HG03108 (cell line): ENCODE results near the gene TMEM132D.
"Not testable (repeated sequence)": the region's sequence is repeated elsewhere in the genome, so short reads cannot be mapped to it uniquely, and the experiment has no call there.

Source experiments
- ATAC-seq: cut with Tn5 transposase; IDR thresholded peaks from one replicate; pipeline ENCODE4 v1.9.1; 2021; ENCODE audit warnings: moderate library complexity; ENCODE audit not compliant: unreplicated experiment

TMEM132D gene

DNA sequence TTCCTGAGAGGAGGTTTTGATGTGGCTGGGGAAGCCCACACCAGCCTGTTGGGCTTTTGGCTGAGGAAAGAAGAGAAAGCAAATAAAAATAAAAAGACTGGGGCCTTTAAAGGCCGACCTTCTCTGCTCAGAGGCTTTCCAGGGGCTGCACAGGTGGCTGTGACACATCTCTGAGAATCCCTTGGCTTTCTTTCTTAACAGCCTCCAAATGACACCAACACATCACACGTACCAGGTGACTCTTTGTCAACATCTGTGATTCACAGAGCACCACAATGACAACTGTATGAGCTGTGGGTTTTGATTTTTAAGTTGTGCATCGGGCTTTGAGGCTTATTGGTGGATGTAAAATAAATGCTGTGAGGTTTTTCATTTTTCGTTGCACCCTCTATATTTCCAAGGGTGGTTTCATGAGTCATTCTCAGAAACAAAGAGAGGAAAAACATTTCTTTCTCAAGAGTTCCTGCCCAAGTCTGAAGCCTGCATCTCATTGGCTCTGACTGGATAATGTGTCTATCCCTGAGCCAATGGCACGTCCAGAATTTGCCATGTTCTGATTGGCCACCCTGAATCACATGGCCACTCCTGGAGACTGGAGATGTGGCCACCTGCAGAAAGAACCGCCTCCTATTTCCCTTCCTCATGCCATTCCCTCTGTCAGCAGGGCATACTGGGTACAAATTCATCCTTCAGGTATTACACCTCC lies 701.6 kb downstream of the TMEM132D start:
- no peak for ATAC-seq

DNA sequence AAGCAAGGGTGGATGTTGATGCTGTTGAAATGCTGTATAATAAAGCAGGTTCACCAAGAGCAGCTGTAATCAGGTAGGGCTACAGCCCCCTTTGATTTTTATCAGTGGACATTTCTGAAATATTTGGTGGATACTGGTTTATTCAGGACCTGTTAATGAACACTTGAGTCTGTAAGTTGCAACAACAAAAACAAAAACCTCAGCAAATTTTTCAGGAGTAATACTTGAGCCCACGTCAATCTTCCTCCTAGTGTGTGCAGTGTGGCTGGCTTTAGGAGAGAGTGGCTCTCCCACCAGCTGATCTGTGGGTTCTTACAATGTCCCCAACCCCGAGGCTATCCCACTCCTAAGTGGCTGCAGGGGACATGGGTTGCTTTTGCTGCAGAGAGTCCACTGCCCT lies 702.8 kb downstream of the TMEM132D start:
- ATAC-seq: no peak

DNA sequence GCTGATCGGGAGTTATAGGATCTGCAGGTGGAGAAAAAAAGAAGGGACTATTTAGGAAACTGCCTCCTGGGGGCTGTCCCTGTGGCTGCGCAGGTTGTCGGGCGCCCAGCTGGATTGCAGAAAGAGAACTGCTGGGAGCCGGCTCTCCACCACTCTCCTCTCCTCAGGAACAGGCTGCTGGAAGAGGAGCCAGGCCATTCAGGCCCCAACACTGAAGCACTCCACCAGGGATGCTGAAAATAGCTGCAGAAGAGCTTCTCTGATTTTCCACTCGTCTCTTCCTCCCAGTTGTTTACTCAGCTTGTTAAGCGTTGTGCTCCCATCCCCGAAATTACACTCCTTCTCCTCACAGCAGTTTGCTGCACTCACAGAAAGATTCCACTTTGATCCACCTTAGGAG lies 703.2 kb downstream of the TMEM132D start:
- ATAC-seq: no peak

GRCh38 chr12:129196927-129197326 lies 706.9 kb downstream of the TMEM132D start:
- no peak for ATAC-seq

- no peak for ATAC-seq
Measured at GRCh38 chr12:129195081-129195480, 708.7 kb downstream of the TMEM132D start.

GRCh38 chr12:129193263-129193871 lies 710.5 kb downstream of the TMEM132D start:
- ATAC-seq: no peak

GRCh38 chr12:129190827-129191226 lies 713.0 kb downstream of the TMEM132D start:
- ATAC-seq: no peak

- not testable (repeated sequence) for ATAC-seq
Measured at GRCh38 chr12:129189879-129190278, 713.9 kb downstream of the TMEM132D start.

DNA sequence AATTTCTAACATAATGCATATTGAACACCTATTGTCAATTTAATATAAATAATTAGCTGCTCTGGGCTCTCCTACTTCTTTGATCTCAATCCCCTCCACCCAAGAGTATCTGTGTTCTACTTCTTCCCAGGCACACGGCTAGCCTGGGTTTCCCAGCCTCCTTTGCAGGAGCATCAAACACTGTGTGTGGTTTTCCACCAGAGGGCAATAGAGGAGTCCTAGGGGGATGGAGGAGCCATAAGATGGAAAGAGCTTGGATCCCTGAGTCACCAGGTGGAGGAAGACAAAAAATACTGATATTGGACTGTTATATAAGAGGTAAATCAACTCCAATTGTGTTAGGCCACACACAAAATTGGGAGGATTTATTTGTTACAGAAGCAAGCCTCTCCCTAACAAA lies 716.9 kb downstream of the TMEM132D start:
- no peak for ATAC-seq

DNA sequence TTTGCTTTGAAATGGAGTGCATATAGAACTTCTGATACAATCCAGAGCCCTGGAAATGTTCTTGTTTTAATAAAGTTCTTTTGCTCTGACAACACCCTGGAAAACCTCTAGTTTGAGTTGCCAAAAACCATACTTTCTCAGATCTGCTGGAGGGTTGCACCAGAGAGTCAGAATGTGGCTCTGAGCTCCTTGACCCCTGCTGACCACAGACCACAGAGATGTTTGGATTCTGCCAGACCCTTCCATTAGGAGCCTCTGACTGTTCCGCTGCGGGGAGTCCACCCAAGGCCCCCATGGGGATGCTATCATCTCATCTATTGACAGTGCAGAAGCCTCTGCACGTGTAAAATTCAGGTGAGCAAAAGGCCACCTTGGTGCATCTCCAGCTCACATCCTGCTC lies 718.0 kb downstream of the TMEM132D start:
- ATAC-seq: no peak

DNA sequence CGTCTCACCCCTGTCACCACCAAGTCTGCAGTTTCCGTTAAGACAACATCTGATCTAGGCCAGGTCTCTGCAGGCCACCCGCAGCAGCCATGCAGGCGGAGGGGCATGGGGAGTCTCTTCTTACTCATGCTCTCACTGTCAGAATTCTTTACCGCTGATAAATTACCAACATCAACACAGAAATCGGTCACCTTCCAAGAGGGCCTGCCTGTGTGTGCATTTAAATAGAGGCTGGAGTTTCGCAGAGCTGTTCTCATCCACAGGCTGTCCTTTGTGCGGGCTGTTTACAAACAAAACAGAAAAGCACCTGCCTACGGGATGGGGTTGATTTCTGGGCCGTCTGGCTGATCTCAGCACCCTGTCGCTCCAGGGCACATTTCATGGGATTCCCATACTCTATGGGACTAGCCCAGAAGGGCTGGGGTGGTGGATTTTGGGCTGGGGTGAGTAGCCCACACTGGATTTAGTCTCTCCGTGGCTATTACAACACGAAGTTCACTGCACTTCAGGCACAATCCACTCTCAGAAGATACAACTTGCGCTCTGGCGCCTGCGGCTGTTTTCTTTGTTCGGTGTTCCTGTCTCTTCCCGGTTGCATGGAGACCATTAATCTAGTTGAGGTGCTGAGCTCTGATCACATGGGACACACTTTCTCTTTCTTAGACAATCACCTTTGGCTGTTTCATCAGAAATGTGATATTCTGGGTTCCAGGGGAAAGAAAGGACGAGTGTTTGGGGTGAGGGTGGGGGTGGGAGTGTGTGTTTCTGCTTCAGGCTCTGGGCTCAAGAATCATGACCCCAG lies 719.5 kb downstream of the TMEM132D start:
- ATAC-seq: no peak

DNA sequence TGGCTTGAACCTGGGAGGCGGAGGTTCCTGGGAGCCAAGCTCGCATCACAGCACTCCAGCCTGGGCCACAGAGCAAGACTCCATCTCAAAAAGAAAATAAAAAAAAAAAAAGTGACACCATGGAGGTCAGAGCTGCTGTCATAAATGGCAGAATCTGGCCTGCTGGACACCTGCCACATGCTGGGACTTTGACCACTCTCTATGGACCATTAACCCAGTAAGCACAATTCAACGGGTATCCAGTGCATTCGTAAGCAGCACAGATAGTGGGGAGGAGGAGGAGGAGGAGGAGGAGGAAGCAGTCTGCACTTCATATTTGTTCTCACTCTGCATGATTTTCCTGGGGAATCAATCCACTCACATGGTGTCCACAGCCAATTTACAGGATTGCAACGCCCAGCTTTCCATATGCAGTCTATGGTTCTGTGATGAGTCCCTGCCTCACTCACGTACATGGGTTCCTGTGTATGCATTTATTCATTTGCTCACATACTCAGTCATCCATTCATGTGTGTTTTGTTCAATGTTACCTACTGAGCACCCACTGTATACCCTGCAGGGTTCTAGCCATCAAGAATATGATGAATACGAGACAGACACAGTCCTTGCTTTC lies 723.8 kb downstream of the TMEM132D start:
- ATAC-seq: no peak

GRCh38 chr12:129169928-129170327 lies 733.9 kb downstream of the TMEM132D start:
- no peak for ATAC-seq

DNA sequence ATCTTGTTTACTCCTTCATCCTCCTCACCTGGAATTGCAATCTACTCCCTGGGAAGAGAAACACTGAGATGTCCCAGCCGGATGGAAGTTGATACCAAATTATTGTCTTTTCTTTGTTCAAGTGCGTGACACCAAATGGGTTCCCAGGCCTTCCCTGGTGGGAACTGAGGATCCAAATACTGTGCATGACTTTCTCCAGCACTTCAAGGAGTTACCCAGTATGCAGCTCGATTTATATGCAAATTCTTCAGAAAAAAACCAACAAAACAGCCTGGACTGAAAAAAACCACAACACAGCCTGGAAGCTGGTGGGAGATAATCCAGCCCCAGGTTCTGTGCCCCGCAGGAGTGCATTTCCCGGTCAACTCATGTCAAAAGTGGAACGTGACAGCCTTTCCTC lies 740.0 kb downstream of the TMEM132D start:
- no peak for ATAC-seq

GRCh38 chr12:129163461-129163860 lies 740.4 kb downstream of the TMEM132D start:
- ATAC-seq: no peak

DNA sequence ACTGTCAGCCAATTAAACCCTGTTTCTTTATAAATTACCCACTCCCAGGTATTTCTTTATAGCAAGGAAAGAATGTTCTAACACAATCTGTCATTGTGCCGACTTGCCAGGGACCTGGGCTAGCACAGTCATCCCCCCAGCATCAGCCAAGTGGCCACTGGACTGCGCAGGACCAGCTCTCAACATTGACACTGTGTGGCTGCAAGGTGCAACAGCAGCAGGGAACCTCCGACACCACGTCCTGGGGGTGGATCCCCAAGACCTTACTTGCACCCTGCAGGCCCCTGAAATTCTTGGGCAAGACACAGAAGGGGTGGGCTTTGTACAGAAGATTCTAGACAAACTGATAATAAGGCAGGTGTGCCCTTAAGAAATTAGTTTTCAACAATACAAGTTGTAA lies 741.0 kb downstream of the TMEM132D start:
- ATAC-seq: no peak

- ATAC-seq: no peak
Measured at GRCh38 chr12:129161511-129161910, 742.3 kb downstream of the TMEM132D start.

GRCh38 chr12:129160282-129160681 lies 743.5 kb downstream of the TMEM132D start:
- no peak for ATAC-seq

GRCh38 chr12:129152351-129153104 lies 751.3 kb downstream of the TMEM132D start:
- no peak for ATAC-seq

GRCh38 chr12:129150721-129151120 lies 753.1 kb downstream of the TMEM132D start:
- ATAC-seq: no peak

DNA sequence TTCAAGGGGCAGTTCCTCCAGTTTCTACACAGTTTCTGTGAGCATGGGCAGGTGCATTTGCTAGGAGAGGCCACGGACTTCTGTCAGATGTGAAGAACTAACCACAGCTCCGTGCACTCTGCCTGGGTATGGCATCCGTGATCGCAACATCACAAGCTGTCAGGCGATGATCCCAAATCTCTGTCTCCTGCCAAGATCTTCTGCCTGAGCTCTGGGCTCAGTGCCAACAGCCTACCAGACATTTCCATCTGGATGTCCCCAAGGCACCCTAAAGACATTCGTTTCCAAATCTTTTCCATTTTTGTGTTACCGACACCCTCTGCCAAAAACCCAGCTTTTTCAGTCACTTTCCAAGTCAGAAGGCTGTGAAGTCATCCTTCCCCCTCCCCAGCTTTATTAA lies 758.4 kb downstream of the TMEM132D start:
- ATAC-seq: no peak
